Activated T-helper 1 cell treated with anti-CD3 and anti-CD28 coated beads, Interleukin-2, amount 50 U/mL, for 16 hours (primary cell): ENCODE measurements around the gene MYMX.

ENCODE experiments used
- DNase-seq, 2 donors: peaks; one replicate each; pipeline ENCODE4 v3.0.0-alpha.2; 2020; ENCODE audit warnings: low read depth in 1 of 2, low spot score in 1 of 2

The MYMX gene

DNA sequence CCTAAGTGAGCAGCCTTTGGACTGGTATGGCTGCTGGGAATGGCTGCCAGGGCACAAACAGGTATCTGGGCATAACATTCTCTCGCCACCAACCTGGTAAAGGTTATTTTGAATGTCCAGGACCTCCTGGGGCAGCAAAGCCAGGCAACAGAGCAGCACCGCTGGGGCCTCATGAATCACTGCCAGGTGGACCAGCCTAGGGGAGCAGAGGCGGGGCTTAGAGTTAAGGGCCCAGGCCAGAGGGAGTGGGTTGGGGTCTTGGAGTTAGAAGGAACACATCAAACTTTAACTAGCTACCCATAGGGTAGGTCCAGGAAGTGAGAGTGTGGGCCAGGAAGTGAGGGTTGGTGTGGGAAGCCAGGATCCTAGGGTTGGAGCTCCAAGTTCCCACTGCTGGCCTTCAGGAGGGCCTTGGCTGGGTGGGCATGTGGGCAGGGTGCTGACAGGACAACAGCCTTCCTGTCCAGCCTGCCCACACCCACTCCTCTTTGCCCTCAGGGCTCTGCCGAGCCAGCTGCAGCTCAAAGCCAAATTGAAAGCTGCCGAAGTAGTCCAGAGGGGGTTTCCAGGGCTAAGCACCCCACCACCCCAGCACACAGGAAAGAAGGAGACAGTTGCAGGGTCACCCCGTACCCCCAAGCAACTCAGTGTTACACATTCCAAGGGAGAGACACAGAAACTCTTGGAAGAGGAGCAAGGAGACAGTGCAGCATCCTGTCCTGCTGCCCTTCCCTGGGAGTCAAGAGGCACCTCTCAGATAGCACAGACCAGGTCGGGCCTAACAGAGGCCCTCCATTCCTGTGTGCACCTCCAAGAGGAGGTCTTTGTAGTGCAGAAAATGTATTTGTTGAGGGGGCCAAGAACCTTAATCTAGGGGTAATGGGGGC is 46.0 kb downstream of the MYMX start:
- DNase-seq = no peak

DNA sequence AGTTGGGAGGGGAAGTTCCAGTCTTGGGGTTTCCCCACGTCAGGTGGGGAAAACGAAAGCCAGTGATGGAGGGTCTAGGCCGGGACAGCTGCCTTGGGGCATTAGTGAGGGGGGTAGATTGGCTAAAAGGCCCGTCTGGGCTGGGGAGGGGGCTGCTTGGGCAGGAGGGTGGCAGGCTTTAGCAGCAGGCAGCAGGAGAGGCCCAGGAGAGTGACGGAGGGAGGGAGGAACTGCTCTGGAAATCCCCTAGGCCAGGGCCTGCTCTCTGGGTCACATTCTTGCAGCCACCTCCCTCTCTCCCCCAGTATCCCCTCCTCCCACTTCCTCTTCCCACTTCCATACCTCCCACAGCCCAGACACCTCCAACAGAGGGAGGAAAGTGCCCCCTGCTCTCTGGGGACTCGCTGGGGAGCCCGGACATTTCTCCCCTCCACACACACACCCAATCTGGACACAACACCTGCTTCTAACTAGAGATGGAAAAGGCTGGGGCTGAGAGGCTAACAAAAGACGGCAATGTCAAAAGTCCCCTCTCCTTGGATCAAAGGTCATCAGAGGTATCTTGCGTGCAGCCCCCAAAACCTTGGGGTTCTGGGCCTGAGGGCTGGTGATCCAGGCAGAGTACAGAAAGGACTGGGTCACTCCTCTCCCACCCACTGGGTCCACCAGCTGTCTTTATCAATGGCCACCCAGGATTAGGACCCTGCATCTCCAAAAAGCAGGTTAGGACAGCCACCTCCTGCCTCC is 46.8 kb downstream of the MYMX start:
- peak in 1 of 2 donors; percentile 26 for DNase-seq

DNA sequence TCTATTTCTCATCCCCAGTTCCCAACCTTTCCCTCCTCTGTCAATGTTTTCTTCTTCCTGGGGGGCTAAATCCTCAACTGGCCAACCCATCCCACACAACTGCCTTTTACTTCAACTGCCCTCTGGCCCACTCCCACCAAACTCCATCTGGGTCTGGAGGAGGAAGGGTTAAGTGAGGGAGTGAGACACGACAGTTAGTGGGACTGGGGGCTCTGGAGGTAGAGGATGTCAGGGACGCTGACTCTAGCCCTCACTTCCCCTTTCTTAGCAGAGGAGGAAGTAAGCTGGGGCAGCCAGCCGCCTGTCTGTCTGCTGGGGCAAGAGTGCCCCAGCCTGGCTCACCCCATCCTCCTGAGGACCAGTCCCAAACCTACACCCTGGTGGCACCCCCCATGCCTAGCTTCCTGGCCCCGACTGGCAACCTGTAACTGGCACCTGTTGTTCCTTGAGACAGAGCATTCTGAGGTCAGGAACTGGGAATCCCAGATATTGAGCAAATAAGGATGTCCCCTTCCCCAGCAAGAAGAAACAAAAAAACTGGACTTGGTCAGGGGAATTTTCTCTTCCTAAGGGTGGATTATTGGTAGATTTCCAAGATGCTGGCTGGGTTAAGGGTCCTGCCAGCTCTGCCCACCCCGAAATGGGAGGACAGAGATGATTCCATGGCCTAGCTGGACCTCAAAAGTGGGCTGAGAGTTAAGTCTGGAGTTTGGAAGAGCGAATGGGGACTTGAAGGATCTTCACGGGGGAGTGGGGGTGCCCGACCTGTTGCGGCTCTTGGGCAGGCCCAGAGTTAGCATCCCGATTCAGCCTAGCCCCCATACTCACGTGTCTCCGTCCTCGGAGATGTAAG is 47.7 kb downstream of the MYMX start:
- DNase-seq = no peak

DNA sequence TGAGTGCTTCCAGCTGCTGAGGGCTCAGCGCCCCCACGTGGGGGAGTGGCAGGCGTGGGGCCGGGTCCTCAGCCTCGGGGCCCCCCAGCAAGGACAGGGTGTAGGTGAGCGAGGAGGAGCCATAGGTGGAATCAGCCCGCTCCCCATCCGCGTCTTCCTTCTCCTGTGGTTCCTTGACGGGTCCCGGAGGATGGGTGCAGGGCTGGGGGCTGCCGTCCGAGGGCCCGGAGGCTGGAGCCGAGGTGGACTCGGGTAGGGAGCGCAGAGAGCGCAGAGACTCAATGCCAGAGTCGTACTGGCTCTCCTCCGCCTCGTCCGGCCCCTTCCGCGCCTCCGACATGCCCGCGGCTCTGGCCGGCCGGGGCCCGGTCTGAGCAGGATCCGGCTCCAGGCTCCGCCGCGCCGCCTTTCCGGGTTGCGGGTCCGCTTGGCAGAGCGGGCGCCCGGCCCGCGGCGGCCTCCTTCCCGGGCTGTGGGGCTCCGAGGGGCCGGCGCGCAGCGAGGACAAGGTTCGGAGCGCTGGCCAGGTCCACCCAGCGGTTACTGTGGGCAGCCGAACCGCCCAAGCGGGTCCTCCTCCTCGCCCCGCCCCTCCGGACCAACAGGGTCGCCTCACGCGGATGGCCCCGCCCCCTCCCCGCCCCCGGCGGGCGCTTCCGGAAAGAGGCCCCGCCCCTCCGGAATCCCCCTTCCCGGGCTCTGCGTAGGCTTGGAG is 48.4 kb downstream of the MYMX start, which contains the start of gene NFKBIE:
TSS of gene NFKBIE (minus strand) at position 545 of the 715 bp plus-strand sequence. CDS start at position 340, 205 bp downstream.
- peak; percentile 85 to 96 for DNase-seq

DNA sequence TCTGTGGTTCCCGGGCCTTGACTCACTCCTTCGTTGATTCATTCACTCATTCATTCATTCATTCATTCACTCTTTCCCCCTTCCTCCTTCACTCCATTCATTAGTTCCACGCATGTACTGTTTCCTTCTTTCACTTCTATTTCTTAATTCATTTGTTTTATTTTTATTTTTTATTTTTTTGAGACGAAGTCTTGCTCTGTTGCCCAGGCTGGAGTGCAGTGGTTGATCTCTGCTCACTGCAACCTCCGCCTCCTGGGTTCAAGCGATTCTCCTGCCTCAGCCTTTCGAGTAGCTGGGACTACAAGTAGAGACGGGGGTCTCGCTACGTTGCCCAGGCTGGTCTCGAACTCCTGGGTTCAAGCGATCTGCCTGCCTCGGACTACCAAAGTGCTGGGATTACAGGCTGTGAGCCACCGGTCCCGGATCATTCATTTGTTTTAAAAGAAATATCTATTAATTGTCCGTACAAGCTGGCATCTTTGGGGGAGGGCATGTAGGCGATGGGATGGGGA is 49.1 kb downstream of the MYMX start:
- no peak for DNase-seq

DNA sequence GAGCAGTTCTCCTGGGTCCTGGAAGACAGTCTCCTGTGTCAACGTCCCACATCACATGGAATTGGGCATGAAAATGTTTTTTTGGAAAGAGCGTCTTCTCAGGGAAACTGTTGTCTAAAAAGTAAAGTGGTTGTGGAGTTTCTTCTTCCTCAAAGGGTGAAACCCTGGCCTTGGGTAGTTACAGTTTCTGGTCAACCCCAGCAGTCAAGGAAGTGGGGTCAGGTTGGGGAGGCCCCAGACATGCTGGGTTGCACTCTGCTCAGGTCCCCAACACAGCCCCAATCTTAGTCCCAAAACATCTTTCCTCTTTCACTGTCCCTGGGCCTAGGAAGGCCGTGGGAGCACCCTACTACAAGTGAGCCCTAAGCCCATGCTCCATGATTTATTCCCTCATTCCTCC is 49.6 kb downstream of the MYMX start:
- no peak for DNase-seq

DNA sequence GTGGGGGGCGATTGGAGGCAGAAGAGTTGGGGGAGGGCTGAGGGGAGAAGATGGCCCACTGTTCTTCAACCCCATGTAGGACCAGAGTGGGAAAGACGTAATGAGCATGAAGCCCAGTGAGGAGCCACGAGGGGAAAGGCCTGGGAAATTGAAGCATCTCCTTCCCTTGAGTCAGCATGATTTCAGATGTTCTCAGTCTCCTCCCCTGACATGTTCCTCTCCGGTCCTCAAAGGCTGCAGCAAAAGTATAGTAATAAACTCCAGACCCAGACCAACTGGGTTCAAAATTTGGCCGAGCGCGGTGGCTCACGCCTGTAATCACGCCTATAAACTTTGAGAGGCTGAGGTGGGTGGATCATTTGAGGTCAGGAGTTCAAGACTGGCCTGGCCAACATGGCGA is 50.5 kb downstream of the MYMX start:
- DNase-seq = no peak
